Kidney (tissue), 14 donors: Measurements from ENCODE around the gene RPS24. TPM values are rescaled to one million over a fixed set of nuclear protein-coding genes. Genes with fewer than 3 reads are reported as not detected.

Experiments
- DNase-seq, 5 donors: peaks; one replicate each; pipeline ENCODE4 v3.0.0-alpha.2; 2013 to 2020
- FAIRE-seq: peaks from 2 replicates; lab custom pipeline; 2012; peaks lifted over from hg19 to GRCh38; lab: Jason Lieb, UNC
- H3K27ac ChIP-seq, 2 donors: one replicate each; pipeline ENCODE4 v1.7.0; 2013; ENCODE audit warnings: low read depth in 2 of 2, low read length in 2 of 2, inconsistent platforms in 1 of 2
- H3K27me3 ChIP-seq: one replicate; pipeline ENCODE4 v1.7.1; 2013; ENCODE audit warnings: low read length, inconsistent platforms; ENCODE audit not compliant: control insufficient read depth, insufficient read depth
- H3K36me3 ChIP-seq, 3 donors: one replicate each; pipeline versions ENCODE4 v1.7.0 to v1.7.1; 2013; ENCODE audit warnings: low read length in 3 of 3, control low read depth in 1 of 3, inconsistent platforms in 1 of 3; ENCODE audit not compliant: insufficient read depth in 3 of 3, control insufficient read depth in 2 of 3
- H3K4me1 ChIP-seq, 3 donors: one replicate each; pipeline versions ENCODE4 v1.7.0 to v1.7.1; 2013; ENCODE audit warnings: low read length in 3 of 3, inconsistent platforms in 1 of 3, low read depth in 1 of 3; ENCODE audit not compliant: control insufficient read depth in 2 of 3, insufficient read depth in 2 of 3
- H3K4me3 ChIP-seq, 3 donors: one replicate each; pipeline versions ENCODE4 v1.7.0 to v1.8.1; 2013; ENCODE audit warnings: low read length in 3 of 3, control low read depth in 1 of 3, inconsistent platforms in 1 of 3
- H3K9ac ChIP-seq, 3 donors: one replicate each; pipeline versions ENCODE4 v1.7.0 to v1.7.1; 2013; ENCODE audit warnings: low read length in 3 of 3, control low read depth in 1 of 3, inconsistent platforms in 1 of 3
- H3K9me3 ChIP-seq, 3 donors: one replicate each; pipeline versions ENCODE4 v1.7.0 to v1.7.1; 2013; ENCODE audit warnings: low read length in 3 of 3, control low read depth in 1 of 3, inconsistent platforms in 1 of 3; ENCODE audit not compliant: control insufficient read depth in 2 of 3, insufficient read depth in 1 of 3
- CTCF ChIP-seq: IDR thresholded peaks from 3 replicates; pipeline ENCODE4 v1.5.1; 2012; ENCODE audit warnings: mild to moderate bottlenecking, moderate library complexity, borderline replicate concordance; ENCODE audit not compliant: insufficient read depth; ENCODE audit errors: extremely low read depth
- intact Hi-C: fragments of 100-400 bp; cut with DNase I; formaldehyde crosslinking; loops from one replicate; pipeline ENCODE4 v1.11.1; 2022
- polyA plus RNA-seq: library from polyadenylated mRNA; stranded (reverse); fragments of 350-450 nt; fragmentation: Illumina TruSeq; extraction: RNeasy Lipid Tissue Mini Kit (QIAGEN cat#74804); gene quantifications from one replicate; pipeline ENCODE4 v1.2.3, GENCODE V29; 2014; ENCODE audit warnings: low read depth, low replicate concordance; ENCODE audit not compliant: insufficient read depth
- total RNA-seq: library from RNA; stranded (reverse); fragmentation: NEBNext Ultra II Directional; extraction: Animal tissue kit (Norgen Biotek cat#: 25700); gene quantifications from one replicate; pipeline ENCODE4 v1.2.1, GENCODE V29; 2021
- donor health status: control.
- donor health status: control.
- donor health status: control.
- donor health status: control.
- donor health status: control.
- donor health status: DM: yes; HTN: yes; CAD: no.
- donor health status: Normal renal cell carcinoma (clear cell type).

The RPS24 gene
- total and polyA plus RNA-seq, 2 donors from 2014 or later = 1,088 to 3,199 TPM

- Histone ChIP-seq H3K36me3 (no peaks in the 10 kb centered on the region), H3K4me1 (peaks cover 0 to 2% (median 2%) of the 10 kb centered on the region in 3 donors), H3K9me3 (no peaks in the 10 kb centered on the region), H3K4me3 (no peak overlapping the region), H3K27me3 (no peaks in the 10 kb centered on the region), H3K9ac (no peak overlapping the region), H3K27ac (no peak overlapping the region)
- no peak for TF ChIP-seq CTCF
- DNase-seq = no peak
- intact Hi-C loops = loop anchor here (10.0 kb wide), 1 partner anchor 1145 kb away; no protein-coding TSS in a partner anchor
- no peak for FAIRE-seq
Observed at GRCh38 chr10:78049851-78050250, 16.2 kb downstream of the RPS24 start.

- DNase-seq = peak in 2 of 5 donors; percentile 51 to 82
Observed at GRCh38 chr10:78053211-78053868, 19.7 kb downstream of the RPS24 start.

GRCh38 chr10:78058562-78058961 lies 24.9 kb downstream of the RPS24 start:
- intact Hi-C loops = no loop called here
- no peak for TF ChIP-seq CTCF
- DNase-seq = no peak

More at GRCh38 chr10:78053211-78053868, 19.7 kb downstream of the RPS24 start:
- no peaks in the 10 kb centered on the region for H3K9me3 ChIP-seq
- TF ChIP-seq CTCF = no peak
- H3K27ac ChIP-seq = no peak overlapping the region
- no peaks in the 10 kb centered on the region for H3K4me1 ChIP-seq
- no peak overlapping the region for H3K4me3 ChIP-seq
- H3K27me3 ChIP-seq = no peaks in the 10 kb centered on the region
- no peak for FAIRE-seq
- intact Hi-C loops = no loop called here
- H3K36me3 ChIP-seq = no peaks in the 10 kb centered on the region
- no peak overlapping the region for H3K9ac ChIP-seq

More at GRCh38 chr10:78058562-78058961, 24.9 kb downstream of the RPS24 start:
- H3K4me3 ChIP-seq = no peak overlapping the region
- H3K36me3 ChIP-seq = no peaks in the 10 kb centered on the region
- H3K9ac ChIP-seq = no peak overlapping the region
- no peak overlapping the region for H3K27ac ChIP-seq
- no peaks in the 10 kb centered on the region for H3K27me3 ChIP-seq
- H3K9me3 ChIP-seq = no peaks in the 10 kb centered on the region
- no peak for FAIRE-seq
- no peaks in the 10 kb centered on the region for H3K4me1 ChIP-seq
